Measurements from ENCODE around the gene OCIAD2.

DNA sequence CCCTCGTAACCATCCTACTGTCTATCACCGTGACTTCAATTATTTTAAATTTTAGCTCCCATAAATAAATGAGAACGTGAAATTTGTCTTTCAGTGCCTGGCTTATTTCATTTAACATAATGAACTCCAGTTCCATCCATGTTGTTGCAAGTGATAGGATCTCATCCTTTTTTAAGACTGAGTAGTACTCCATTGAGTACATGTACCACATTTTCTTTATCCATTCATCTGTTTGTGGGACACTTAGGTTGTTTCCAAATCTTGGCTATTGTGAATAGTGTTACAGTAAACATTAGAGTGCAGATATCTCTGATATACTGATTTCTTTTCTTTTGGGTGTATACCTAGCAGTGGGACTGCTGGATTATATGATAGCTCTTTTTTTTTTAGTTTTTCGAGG lies 42.8 kb downstream of the OCIAD2 start:
- no peak for TF ChIP-seq SPI1 (IDR thresholded peaks at IDR 0.05; ENCODE audit: borderline replicate concordance, low read depth)
- TF ChIP-seq, protein P1, sequence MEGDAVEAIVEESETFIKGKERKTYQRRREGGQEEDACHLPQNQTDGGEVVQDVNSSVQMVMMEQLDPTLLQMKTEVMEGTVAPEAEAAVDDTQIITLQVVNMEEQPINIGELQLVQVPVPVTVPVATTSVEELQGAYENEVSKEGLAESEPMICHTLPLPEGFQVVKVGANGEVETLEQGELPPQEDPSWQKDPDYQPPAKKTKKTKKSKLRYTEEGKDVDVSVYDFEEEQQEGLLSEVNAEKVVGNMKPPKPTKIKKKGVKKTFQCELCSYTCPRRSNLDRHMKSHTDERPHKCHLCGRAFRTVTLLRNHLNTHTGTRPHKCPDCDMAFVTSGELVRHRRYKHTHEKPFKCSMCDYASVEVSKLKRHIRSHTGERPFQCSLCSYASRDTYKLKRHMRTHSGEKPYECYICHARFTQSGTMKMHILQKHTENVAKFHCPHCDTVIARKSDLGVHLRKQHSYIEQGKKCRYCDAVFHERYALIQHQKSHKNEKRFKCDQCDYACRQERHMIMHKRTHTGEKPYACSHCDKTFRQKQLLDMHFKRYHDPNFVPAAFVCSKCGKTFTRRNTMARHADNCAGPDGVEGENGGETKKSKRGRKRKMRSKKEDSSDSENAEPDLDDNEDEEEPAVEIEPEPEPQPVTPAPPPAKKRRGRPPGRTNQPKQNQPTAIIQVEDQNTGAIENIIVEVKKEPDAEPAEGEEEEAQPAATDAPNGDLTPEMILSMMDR (IDR thresholded peaks at IDR 0.05; ENCODE audit: insufficient read depth, low read length) = no peak
